ENCODE measurements around the gene CCDC63.

Gene CCDC63

GRCh38 chr12:110846615-110847566, at the start of gene CCDC63:
Gene CCDC63 (plus strand): TSS chr12:110846987. CDS start chr12:110852955, 5,968 bp downstream.
- peak; percentile 77 for DNase-seq

- DNase-seq, result no peak
Measured at GRCh38 chr12:110798461-110798860, 48.3 kb upstream of the CCDC63 start.

GRCh38 chr12:110802489-110802888, 44.3 kb upstream of the CCDC63 start:
- DNase-seq, result no peak

GRCh38 chr12:110804406-110804805, 42.4 kb upstream of the CCDC63 start:
- DNase-seq, result no peak

- DNase-seq, result no peak
Measured at GRCh38 chr12:110807640-110808039, 39.1 kb upstream of the CCDC63 start.

- DNase-seq, result no peak
Measured at GRCh38 chr12:110809149-110809548, 37.6 kb upstream of the CCDC63 start.

GRCh38 chr12:110811972-110812371, 34.8 kb upstream of the CCDC63 start:
- DNase-seq, result no peak

GRCh38 chr12:110813285-110813684, 33.5 kb upstream of the CCDC63 start:
- DNase-seq, result no peak

GRCh38 chr12:110813756-110814155, 33.0 kb upstream of the CCDC63 start:
- no peak for DNase-seq

- no peak for DNase-seq
Measured at GRCh38 chr12:110816248-110816647, 30.5 kb upstream of the CCDC63 start.

GRCh38 chr12:110816779-110817178, 30.0 kb upstream of the CCDC63 start:
- no peak for DNase-seq

- DNase-seq, result no peak
Measured at GRCh38 chr12:110818511-110818910, 28.3 kb upstream of the CCDC63 start.

- no peak for DNase-seq
Measured at GRCh38 chr12:110819150-110819549, 27.6 kb upstream of the CCDC63 start.

GRCh38 chr12:110819646-110820045, 27.1 kb upstream of the CCDC63 start:
- DNase-seq, result no peak

- no peak for DNase-seq
Measured at GRCh38 chr12:110821917-110822316, 24.9 kb upstream of the CCDC63 start.

GRCh38 chr12:110822821-110823415, 23.9 kb upstream of the CCDC63 start:
- no peak for DNase-seq

GRCh38 chr12:110824342-110824741, 22.4 kb upstream of the CCDC63 start:
- DNase-seq, result no peak

- no peak for DNase-seq
Measured at GRCh38 chr12:110825530-110825929, 21.3 kb upstream of the CCDC63 start.

GRCh38 chr12:110826592-110827200, 20.1 kb upstream of the CCDC63 start:
- DNase-seq, result peak; percentile 96

GRCh38 chr12:110829308-110829707, 17.5 kb upstream of the CCDC63 start:
- no peak for DNase-seq

- no peak for DNase-seq
Measured at GRCh38 chr12:110836291-110836690, 10.5 kb upstream of the CCDC63 start.

- no peak for DNase-seq
Measured at GRCh38 chr12:110841007-110841406, 5.8 kb upstream of the CCDC63 start.

- no peak for DNase-seq
Measured at GRCh38 chr12:110844131-110844530, 2.7 kb upstream of the CCDC63 start.
